ACHN (cell line): ENCODE data around the gene ITIH6.
"Not testable (repeated sequence)": the region's sequence is repeated elsewhere in the genome, so short reads cannot be mapped to it uniquely, and the experiment has no call there.

Experiments
- DNase-seq: peaks from one replicate; pipeline ENCODE4 v3.0.0-alpha.2; 2015
- in situ Hi-C: cut with HindIII; loops from 2 replicates; pipeline ENCODE4 v1.10.0; 2017; ENCODE audit warnings: low sequenced_read_pairs, low pct_ligation_motif_present, low pct_unique_long_range_greater_than_20kb

The ITIH6 gene

GRCh38 chrX:54746928-54747327, 51.1 kb downstream of the ITIH6 start:
- no peak for DNase-seq
- in situ Hi-C loops: no loop called here

GRCh38 chrX:54745676-54746075, 52.4 kb downstream of the ITIH6 start:
- DNase-seq: no peak
- in situ Hi-C loops: no loop called here

GRCh38 chrX:54738567-54738966, 59.5 kb downstream of the ITIH6 start:
- DNase-seq, in situ Hi-C loops: not testable (repeated sequence)

GRCh38 chrX:54736298-54736942, 61.6 kb downstream of the ITIH6 start:
- in situ Hi-C loops: not testable (repeated sequence)

GRCh38 chrX:54721424-54721823, 76.6 kb downstream of the ITIH6 start:
- DNase-seq: peak; percentile 64
- in situ Hi-C loops: no loop called here

More at GRCh38 chrX:54736298-54736942, 61.6 kb downstream of the ITIH6 start:
- DNase-seq: not testable (repeated sequence)

- in situ Hi-C loops: no loop called here
- no peak for DNase-seq
Observed at GRCh38 chrX:54715621-54716020, 82.4 kb downstream of the ITIH6 start.

- no peak for DNase-seq
- in situ Hi-C loops: no loop called here
Observed at GRCh38 chrX:54714424-54714823, 83.6 kb downstream of the ITIH6 start.

GRCh38 chrX:54711735-54712134, 86.3 kb downstream of the ITIH6 start:
- in situ Hi-C loops: no loop called here
- DNase-seq: no peak

GRCh38 chrX:54710920-54711319, 87.1 kb downstream of the ITIH6 start:
- in situ Hi-C loops: no loop called here

GRCh38 chrX:54708404-54708803, 89.7 kb downstream of the ITIH6 start:
- in situ Hi-C loops: no loop called here
- no peak for DNase-seq

More at GRCh38 chrX:54710920-54711319, 87.1 kb downstream of the ITIH6 start:
- no peak for DNase-seq
